ENCODE results near the gene PKDCC. TPM values are rescaled to one million over a fixed set of nuclear protein-coding genes. Genes with fewer than 3 reads are reported as not detected.
"Not testable (repeated sequence)": the region's sequence is repeated elsewhere in the genome, so short reads cannot be mapped to it uniquely, and the experiment has no call there.

The PKDCC gene
- total RNA-seq, 1 donor = not detected

GRCh38 chr2:42081151-42081550 is 33.3 kb downstream of the PKDCC start:
- H3K4me1 ChIP-seq (ENCODE audit: insufficient read depth, low read length); H3K9me3 ChIP-seq (ENCODE audit: low read depth, low read length); H3K27me3 ChIP-seq (ENCODE audit: insufficient read depth, low read length); H3K4me3 ChIP-seq (ENCODE audit: low read length): not testable (repeated sequence)

- Histone ChIP-seq H3K4me3 (ENCODE audit: low read length) (no peak overlapping the region), H3K9me3 (ENCODE audit: low read depth, low read length) (no peaks in the 10 kb centered on the region), H3K27me3 (ENCODE audit: insufficient read depth, low read length) (no peaks in the 10 kb centered on the region), H3K4me1 (ENCODE audit: insufficient read depth, low read length) (no peaks in the 10 kb centered on the region)
These were observed 34.2 kb downstream of the PKDCC start for GRCh38 chr2:42082016-42082415.

GRCh38 chr2:42084231-42084671 is 36.4 kb downstream of the PKDCC start:
- Histone ChIP-seq H3K4me3 (ENCODE audit: low read length) (no peak overlapping the region), H3K27me3 (ENCODE audit: insufficient read depth, low read length) (no peaks in the 10 kb centered on the region), H3K4me1 (ENCODE audit: insufficient read depth, low read length) (no peaks in the 10 kb centered on the region), H3K9me3 (ENCODE audit: low read depth, low read length) (no peaks in the 10 kb centered on the region)

DNA sequence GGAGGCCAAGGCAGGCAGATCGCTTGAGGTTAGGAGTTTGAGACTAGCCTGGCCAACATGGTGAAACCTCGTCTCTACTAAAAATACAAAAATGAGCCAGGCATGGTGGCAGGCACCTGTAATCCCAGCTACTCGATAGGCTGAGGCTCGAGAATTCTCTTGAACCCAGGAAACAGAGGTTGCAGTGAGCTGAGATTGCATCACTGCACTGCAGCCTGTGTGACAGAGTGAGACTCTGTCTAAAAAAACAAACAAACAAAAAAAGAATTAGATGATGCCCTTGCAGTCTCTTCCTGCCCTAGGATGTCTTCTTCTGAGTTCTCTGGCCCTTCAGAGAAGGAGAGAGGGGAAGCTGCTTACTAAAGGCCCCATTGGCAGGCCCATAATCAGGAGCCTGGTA is 37.2 kb downstream of the PKDCC start:
- H3K27me3 ChIP-seq (ENCODE audit: insufficient read depth, low read length); H3K4me1 ChIP-seq (ENCODE audit: insufficient read depth, low read length); H3K9me3 ChIP-seq (ENCODE audit: low read depth, low read length); H3K4me3 ChIP-seq (ENCODE audit: low read length): not testable (repeated sequence)

- no peaks in the 10 kb centered on the region for H3K9me3 ChIP-seq (ENCODE audit: low read depth, low read length)
- H3K4me3 ChIP-seq (ENCODE audit: low read length) = no peak overlapping the region
- no peaks in the 10 kb centered on the region for H3K4me1 ChIP-seq (ENCODE audit: insufficient read depth, low read length)
- no peaks in the 10 kb centered on the region for H3K27me3 ChIP-seq (ENCODE audit: insufficient read depth, low read length)
These were observed 38.1 kb downstream of the PKDCC start for GRCh38 chr2:42085706-42086487.

GRCh38 chr2:42086500-42086953 is 38.7 kb downstream of the PKDCC start:
- no peak overlapping the region for H3K4me3 ChIP-seq (ENCODE audit: low read length)
- no peaks in the 10 kb centered on the region for H3K9me3 ChIP-seq (ENCODE audit: low read depth, low read length)
- H3K27me3 ChIP-seq (ENCODE audit: insufficient read depth, low read length) = no peaks in the 10 kb centered on the region
- H3K4me1 ChIP-seq (ENCODE audit: insufficient read depth, low read length) = no peaks in the 10 kb centered on the region

GRCh38 chr2:42087137-42087856 is 39.5 kb downstream of the PKDCC start:
- Histone ChIP-seq H3K4me1 (ENCODE audit: insufficient read depth, low read length) (peaks cover 4% of the 10 kb centered on the region), H3K9me3 (ENCODE audit: low read depth, low read length) (no peaks in the 10 kb centered on the region), H3K4me3 (ENCODE audit: low read length) (no peak overlapping the region), H3K27me3 (ENCODE audit: insufficient read depth, low read length) (no peaks in the 10 kb centered on the region)

GRCh38 chr2:42087857-42088195 is 40.0 kb downstream of the PKDCC start:
- Histone ChIP-seq H3K27me3 (ENCODE audit: insufficient read depth, low read length) (no peaks in the 10 kb centered on the region), H3K9me3 (ENCODE audit: low read depth, low read length) (no peaks in the 10 kb centered on the region), H3K4me3 (ENCODE audit: low read length) (no peak overlapping the region), H3K4me1 (ENCODE audit: insufficient read depth, low read length) (peaks cover 7% of the 10 kb centered on the region)

- Histone ChIP-seq H3K9me3 (ENCODE audit: low read depth, low read length) (no peaks in the 10 kb centered on the region), H3K27me3 (ENCODE audit: insufficient read depth, low read length) (no peaks in the 10 kb centered on the region), H3K4me3 (ENCODE audit: low read length) (no peak overlapping the region), H3K4me1 (ENCODE audit: insufficient read depth, low read length) (peaks cover 7% of the 10 kb centered on the region)
These were observed 41.6 kb downstream of the PKDCC start for GRCh38 chr2:42089340-42089925.

DNA sequence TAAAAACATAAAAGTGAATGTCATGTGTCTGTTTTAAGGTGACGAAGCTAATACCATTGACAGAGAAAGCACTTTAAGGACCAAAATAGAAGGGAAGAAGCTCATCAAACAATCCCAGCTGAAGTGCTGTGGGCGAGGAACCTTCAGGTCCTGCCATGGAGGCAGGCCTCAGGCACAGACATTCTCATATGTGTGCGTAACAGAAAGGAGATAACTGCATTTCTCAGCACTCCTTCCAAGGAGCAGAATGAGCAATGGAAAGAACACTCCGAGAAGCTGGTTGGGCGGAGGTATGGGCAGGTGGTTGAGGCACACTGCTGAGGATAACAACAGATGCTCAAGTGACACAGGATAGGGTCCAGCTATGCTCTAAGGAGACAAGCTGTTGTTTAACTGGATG is 42.4 kb downstream of the PKDCC start:
- Histone ChIP-seq H3K27me3 (ENCODE audit: insufficient read depth, low read length) (no peaks in the 10 kb centered on the region), H3K4me1 (ENCODE audit: insufficient read depth, low read length) (peaks cover 7% of the 10 kb centered on the region), H3K4me3 (ENCODE audit: low read length) (no peak overlapping the region), H3K9me3 (ENCODE audit: low read depth, low read length) (no peaks in the 10 kb centered on the region)

DNA sequence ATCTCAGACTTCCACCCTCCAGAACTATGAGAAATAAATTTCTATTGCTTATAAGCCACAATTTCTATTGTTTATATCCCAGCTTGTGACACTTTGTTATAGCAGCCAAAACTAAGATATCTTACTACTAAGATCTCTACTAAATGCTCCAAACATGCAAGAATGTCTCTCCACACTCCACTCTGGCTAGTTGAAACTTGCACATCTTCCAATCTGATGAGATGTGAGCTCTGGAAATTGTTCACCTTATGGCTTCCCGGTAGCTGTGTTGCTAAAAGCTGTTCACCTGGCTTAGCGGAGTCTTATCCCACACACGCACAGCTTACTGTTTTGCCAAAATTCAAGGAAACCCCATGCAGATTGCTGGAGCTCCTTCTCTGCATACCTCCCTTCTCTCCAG is 43.9 kb downstream of the PKDCC start:
- Histone ChIP-seq H3K27me3 (ENCODE audit: insufficient read depth, low read length) (no peaks in the 10 kb centered on the region), H3K9me3 (ENCODE audit: low read depth, low read length) (no peaks in the 10 kb centered on the region), H3K4me3 (ENCODE audit: low read length) (no peak overlapping the region), H3K4me1 (ENCODE audit: insufficient read depth, low read length) (peaks cover 14% of the 10 kb centered on the region)

- H3K9me3 ChIP-seq (ENCODE audit: low read depth, low read length) = no peaks in the 10 kb centered on the region
These were observed 44.5 kb downstream of the PKDCC start for GRCh38 chr2:42092084-42092996.

DNA sequence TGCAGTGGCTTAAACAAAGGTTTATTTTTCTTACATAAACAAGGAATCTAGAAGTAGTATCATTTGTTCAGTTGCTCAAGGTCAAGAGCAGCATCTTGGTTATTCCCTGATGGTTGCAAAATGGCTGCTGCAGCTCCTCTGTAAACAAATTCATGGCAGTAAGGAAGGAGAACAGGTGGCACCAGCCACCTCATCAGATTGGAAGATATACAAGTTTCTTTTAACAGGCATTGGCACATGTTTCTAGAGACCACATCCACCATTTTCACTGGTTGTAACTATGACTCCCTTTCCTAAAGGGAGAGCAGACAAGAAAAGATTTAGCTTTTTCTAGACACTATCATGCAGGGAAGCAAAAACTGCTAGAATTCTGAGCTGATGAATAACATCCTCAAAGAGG is 46.3 kb downstream of the PKDCC start:
- Histone ChIP-seq H3K9me3 (ENCODE audit: low read depth, low read length) (no peaks in the 10 kb centered on the region), H3K4me3 (ENCODE audit: low read length) (no peak overlapping the region), H3K4me1 (ENCODE audit: insufficient read depth, low read length) (peaks cover 39% of the 10 kb centered on the region), H3K27me3 (ENCODE audit: insufficient read depth, low read length) (no peaks in the 10 kb centered on the region)

More at GRCh38 chr2:42092084-42092996, 44.5 kb downstream of the PKDCC start:
- Histone ChIP-seq H3K27me3 (ENCODE audit: insufficient read depth, low read length) (no peaks in the 10 kb centered on the region), H3K4me3 (ENCODE audit: low read length) (no peak overlapping the region), H3K4me1 (ENCODE audit: insufficient read depth, low read length) (peaks cover 21% of the 10 kb centered on the region)

DNA sequence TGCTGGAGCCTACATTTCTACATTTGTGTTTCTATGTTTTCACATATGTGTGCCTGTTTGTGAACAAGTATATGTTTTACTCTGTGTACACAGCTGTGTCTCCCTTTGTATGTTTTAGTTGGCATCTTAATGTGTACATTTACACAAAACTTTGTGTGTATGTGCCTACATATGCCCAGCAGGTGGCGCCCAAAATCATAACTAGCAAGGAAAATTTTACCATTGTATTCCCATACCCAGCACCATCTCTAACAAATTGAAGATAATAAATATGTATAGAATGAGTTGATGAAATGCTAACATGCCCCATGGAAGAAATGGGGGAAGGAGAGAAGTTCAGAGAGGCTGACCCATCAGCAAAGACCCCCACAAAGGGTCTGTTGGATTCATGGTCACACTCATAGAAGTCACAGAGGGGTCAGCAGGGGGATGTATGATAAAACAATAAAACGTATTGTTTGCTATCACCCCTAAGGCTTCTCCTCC is 48.1 kb downstream of the PKDCC start:
- Histone ChIP-seq H3K4me3 (ENCODE audit: low read length) (no peak overlapping the region), H3K4me1 (ENCODE audit: insufficient read depth, low read length) (peaks cover 57% of the 10 kb centered on the region), H3K9me3 (ENCODE audit: low read depth, low read length) (no peaks in the 10 kb centered on the region), H3K27me3 (ENCODE audit: insufficient read depth, low read length) (no peaks in the 10 kb centered on the region)

All from mononuclear cell (primary cell).